H1 (cell line): Measurements from ENCODE around the gene TMPRSS13.

Experiments used
- BRCA1 ChIP-seq: IDR thresholded peaks from 2 replicates; pipeline ENCODE4 v1.6.1; 2012; ENCODE audit warnings: low read depth, low read length, improper control_type of control experiment
- CEBPB ChIP-seq: IDR thresholded peaks from 2 replicates; pipeline ENCODE4 v1.6.1; 2012; ENCODE audit warnings: low read depth, low read length
- CHD2 ChIP-seq: IDR thresholded peaks from 2 replicates; pipeline ENCODE4 v1.6.1; 2012; ENCODE audit warnings: low read length, improper control_type of control experiment
- CTCF ChIP-seq, 3 experiments: IDR thresholded peaks; 1 replicate in 2 of 3; 2 replicates in 1 of 3; pipeline versions ENCODE4 v1.5.1 to v1.6.1; 2011; ENCODE audit warnings: low read length in 3 of 3, mild to moderate bottlenecking in 3 of 3, inconsistent platforms in 2 of 3, low read depth in 1 of 3, moderate library complexity in 1 of 3; ENCODE audit not compliant: insufficient read depth in 1 of 3; ENCODE audit errors: control extremely low read depth in 1 of 3
- E2F6 ChIP-seq: IDR thresholded peaks from 2 replicates; pipeline ENCODE4 v1.6.1; 2012; ENCODE audit warnings: inconsistent platforms
- EGR1 ChIP-seq: IDR thresholded peaks from 2 replicates; pipeline ENCODE4 v1.6.1; 2011; ENCODE audit warnings: low read depth, low read length, borderline replicate concordance
- KDM1A ChIP-seq: fragments of 200-600, 300-600 bp; sonication (generic); IDR thresholded peaks from 2 replicates; pipeline ENCODE4 v1.7.1; 2016; ENCODE audit warnings: mild to moderate bottlenecking, low read length, borderline replicate concordance
- NANOG ChIP-seq: IDR thresholded peaks from 2 replicates; pipeline ENCODE4 v1.6.1; 2011; ENCODE audit warnings: low read length, low read depth, mild to moderate bottlenecking, inconsistent platforms; ENCODE audit not compliant: insufficient read depth, poor library complexity, severe bottlenecking
- POLR2A ChIP-seq, 2 experiments: IDR thresholded peaks; 1 replicate in 1 of 2; 2 replicates in 1 of 2; pipeline ENCODE4 v1.6.1; 2011; ENCODE audit warnings: low read depth in 2 of 2, low read length in 2 of 2, mild to moderate bottlenecking in 2 of 2; ENCODE audit errors: control extremely low read depth in 1 of 2
- POLR2AphosphoS5 ChIP-seq: IDR thresholded peaks from 2 replicates; pipeline ENCODE4 v1.6.1; 2011; ENCODE audit warnings: low read depth, low read length
- SIN3A ChIP-seq, 2 experiments: IDR thresholded peaks in 1 of 2; conservative IDR thresholded peaks in 1 of 2; 2 replicates each; pipeline ENCODE4 v1.6.1; 2011 to 2012; ENCODE audit warnings: low read length in 2 of 2, improper control_type of control experiment in 1 of 2, low read depth in 1 of 2, mild to moderate bottlenecking in 1 of 2
- SP1 ChIP-seq: IDR thresholded peaks from 2 replicates; pipeline ENCODE4 v1.6.1; 2011; ENCODE audit warnings: low read depth, low read length
- TCF12 ChIP-seq: IDR thresholded peaks from 2 replicates; pipeline ENCODE4 v1.6.1; 2011; ENCODE audit warnings: low read depth, mild to moderate bottlenecking, low read length
- ZNF274 ChIP-seq: IDR thresholded peaks from 2 replicates; pipeline ENCODE4 v1.7.0; 2012; ENCODE audit warnings: low read length, borderline replicate concordance; ENCODE audit errors: extremely low read depth

- TF ChIP-seq POLR2A (IDR thresholded peaks at IDR 0.05; ENCODE audit: control extremely low read depth in 1 of 2, low read depth in 2 of 2, low read length in 2 of 2), result no peak
- TF ChIP-seq BRCA1, result no peak
- TF ChIP-seq CTCF (IDR thresholded peaks at IDR 0.05; ENCODE audit: control extremely low read depth in 1 of 3, insufficient read depth in 1 of 3, low read depth in 1 of 3, low read length in 3 of 3), result no peak
- no peak for TF ChIP-seq EGR1
- TF ChIP-seq CHD2, result no peak
- no peak for TF ChIP-seq KDM1A
- no peak for TF ChIP-seq TCF12
- no peak for TF ChIP-seq POLR2AphosphoS5
- no peak for TF ChIP-seq ZNF274
- TF ChIP-seq SIN3A (conservative IDR thresholded peaks at IDR 0.05 in 1 of 2, IDR thresholded peaks at IDR 0.05 in 1 of 2; ENCODE audit: low read depth in 1 of 2, low read length in 2 of 2), result no peak
- TF ChIP-seq NANOG, result no peak
- no peak for TF ChIP-seq SP1
- no peak for TF ChIP-seq CEBPB
- TF ChIP-seq E2F6, result no peak
These were observed 12.2 kb downstream of the TMPRSS13 start for GRCh38 chr11:117916956-117917355.
